DND-41 (cell line): ENCODE measurements around the gene HCST.
"Not testable (repeated sequence)": the region's sequence is repeated elsewhere in the genome, so short reads cannot be mapped to it uniquely, and the experiment has no call there.

Experiments
- ATAC-seq: fragments of 200-7000 bp; cut with Tn5 transposase; 3 replicates; pipeline ENCODE4 v1.9.1; 2021; ENCODE audit warnings: low read depth; ENCODE audit not compliant: insufficient read depth
- DNase-seq: peaks from one replicate; pipeline ENCODE4 v3.0.0-alpha.2; 2020
- H2AFZ ChIP-seq: 2 replicates; pipeline ENCODE4 v1.6.0; 2012; ENCODE audit warnings: low read depth, low read length
- H3K27ac ChIP-seq: 2 replicates; pipeline ENCODE4 v1.5.1; 2012; ENCODE audit warnings: low read length, inconsistent platforms
- H3K27me3 ChIP-seq: fragments of 200-600 bp; sonication (generic); 2 replicates; pipeline ENCODE4 v1.6.0; 2012; ENCODE audit warnings: low read length, mild to moderate bottlenecking, inconsistent platforms; ENCODE audit not compliant: insufficient read depth, poor library complexity
- H3K36me3 ChIP-seq: 2 replicates; pipeline ENCODE4 v1.5.1; 2012; ENCODE audit warnings: low read length, inconsistent platforms; ENCODE audit not compliant: insufficient read depth
- H3K4me1 ChIP-seq: 2 replicates; pipeline ENCODE4 v1.5.1; 2012; ENCODE audit warnings: mild to moderate bottlenecking, low read length; ENCODE audit not compliant: insufficient read depth
- H3K4me2 ChIP-seq: 2 replicates; pipeline ENCODE4 v1.6.0; 2012; ENCODE audit warnings: mild to moderate bottlenecking, moderate library complexity, low read length, inconsistent platforms; ENCODE audit not compliant: insufficient read depth
- H3K4me3 ChIP-seq, 2 experiments: fragments of 200-600 bp in 1 of 2; shearing (Covaris generic) in 1 of 2; 2 replicates each; pipeline ENCODE4 v1.5.1; 2012 to 2016; ENCODE audit warnings: inconsistent platforms in 2 of 2, low read length in 2 of 2, mild to moderate bottlenecking in 2 of 2, low read depth in 1 of 2, moderate library complexity in 1 of 2
- H3K79me2 ChIP-seq: 2 replicates; pipeline ENCODE4 v1.6.0; 2012; ENCODE audit warnings: low read length, inconsistent platforms; ENCODE audit not compliant: insufficient read depth
- H3K9ac ChIP-seq: 2 replicates; pipeline ENCODE4 v1.6.0; 2012; ENCODE audit warnings: low read depth, mild to moderate bottlenecking, inconsistent platforms, low read length, moderate library complexity
- H3K9me3 ChIP-seq: 2 replicates; pipeline ENCODE4 v1.5.1; 2012; ENCODE audit warnings: low read length, moderate library complexity, mild to moderate bottlenecking, inconsistent platforms; ENCODE audit not compliant: insufficient read depth, severe bottlenecking
- H4K20me1 ChIP-seq: 2 replicates; pipeline ENCODE4 v1.6.0; 2012; ENCODE audit warnings: low read length; ENCODE audit not compliant: insufficient read depth
- CTCF ChIP-seq: IDR thresholded peaks from 2 replicates; pipeline ENCODE4 v1.5.1; 2012; ENCODE audit warnings: borderline replicate concordance, low read length, moderate library complexity, mild to moderate bottlenecking; ENCODE audit not compliant: poor library complexity, severe bottlenecking; ENCODE audit errors: extremely low read depth
- EZH2 ChIP-seq: IDR thresholded peaks from 3 replicates; pipeline ENCODE4 v1.6.1; 2012; ENCODE audit warnings: borderline replicate concordance, low read depth, mild to moderate bottlenecking, moderate library complexity, low read length, inconsistent platforms; ENCODE audit not compliant: severe bottlenecking

HCST gene

GRCh38 chr19:35889370-35890112 lies 12.8 kb upstream of the HCST start:
- DNase-seq (no peak), ATAC-seq (no peak)
- Histone ChIP-seq H3K9me3 (no peaks in the 10 kb centered on the region), H3K4me2 (no peak overlapping the region), H3K79me2 (no peaks in the 10 kb centered on the region), H3K27me3 (no peaks in the 10 kb centered on the region), H3K4me1 (no peaks in the 10 kb centered on the region), H2AFZ (no peak overlapping the region), H3K9ac (no peak overlapping the region), H4K20me1 (0 out of 2 replicates have a peak, but pooled peaks cover 4% of the 10 kb centered on the region), H3K36me3 (peaks cover 30% of the 10 kb centered on the region), H3K27ac (no peak overlapping the region), H3K4me3 (no peak overlapping the region)
- no peak for TF ChIP-seq CTCF
- TF ChIP-seq EZH2, result no peak

GRCh38 chr19:35890113-35890650 lies 12.1 kb upstream of the HCST start:
- Histone ChIP-seq H3K4me3 (no peak overlapping the region), H3K9me3 (no peaks in the 10 kb centered on the region), H4K20me1 (0 out of 2 replicates have a peak, but pooled peaks cover 4% of the 10 kb centered on the region), H3K9ac (no peak overlapping the region), H3K4me1 (no peaks in the 10 kb centered on the region), H3K27ac (no peak overlapping the region), H3K79me2 (no peaks in the 10 kb centered on the region), H2AFZ (no peak overlapping the region), H3K36me3 (peaks cover 33% of the 10 kb centered on the region), H3K4me2 (no peak overlapping the region), H3K27me3 (no peaks in the 10 kb centered on the region)
- TF ChIP-seq EZH2, result no peak
- no peak for TF ChIP-seq CTCF
- no peak for ATAC-seq
- DNase-seq, result no peak

GRCh38 chr19:35891819-35892218 lies 10.5 kb upstream of the HCST start:
- H3K9ac ChIP-seq, H3K4me3 ChIP-seq, H3K27ac ChIP-seq, H3K4me2 ChIP-seq, H3K79me2 ChIP-seq, H2AFZ ChIP-seq, H3K4me1 ChIP-seq, ATAC-seq, H4K20me1 ChIP-seq, H3K27me3 ChIP-seq, H3K9me3 ChIP-seq, DNase-seq: not testable (repeated sequence)
- H3K36me3 ChIP-seq, result peaks cover 46% of the 10 kb centered on the region

- Histone ChIP-seq H3K4me1 (peaks cover 9% of the 10 kb centered on the region), H3K79me2 (peaks cover 1% of the 10 kb centered on the region; the same call in 1 of the 2 replicates), H3K36me3 (peaks cover 40% of the 10 kb centered on the region), H3K9me3 (no peaks in the 10 kb centered on the region), H3K27me3 (no peaks in the 10 kb centered on the region), H3K4me2 (no peak overlapping the region), H4K20me1 (0 out of 2 replicates have a peak, but pooled peaks cover 2% of the 10 kb centered on the region), H2AFZ (no peak overlapping the region), H3K9ac (no peak overlapping the region), H3K27ac (no peak overlapping the region), H3K4me3 (no peak overlapping the region)
- no peak for TF ChIP-seq CTCF
- no peak for TF ChIP-seq EZH2
- no peak for ATAC-seq
- no peak for DNase-seq
Measured at GRCh38 chr19:35894342-35894741, 8.0 kb upstream of the HCST start.
